Neural progenitor cell (in vitro differentiated cells): ENCODE results near the gene SHISAL2B.

Source experiments
- CTCF ChIP-seq: fragments of 200-600 bp; sonication (generic); IDR thresholded peaks from 2 replicates; pipeline ENCODE4 v1.5.1; 2017; ENCODE audit warnings: antibody characterized with exemption, mild to moderate bottlenecking
- EZH2 ChIP-seq: fragments of 200-600 bp; sonication (generic); IDR thresholded peaks from 2 replicates; pipeline ENCODE4 v1.6.1; 2017; ENCODE audit warnings: antibody characterized with exemption, mild to moderate bottlenecking, moderate library complexity
- EZH2phosphoT487 ChIP-seq: fragments of 200-600 bp; sonication (generic); IDR thresholded peaks from 2 replicates; pipeline ENCODE4 v1.6.1; 2017; ENCODE audit warnings: antibody characterized with exemption

GRCh38 chr5:64678374-64678773 lies 11.9 kb upstream of the SHISAL2B start:
- TF ChIP-seq CTCF: no peak
- TF ChIP-seq EZH2: no peak
- no peak for TF ChIP-seq EZH2phosphoT487
